Daoy (cell line): ENCODE measurements around the gene DDIAS. TPM values are rescaled to one million over a fixed set of nuclear protein-coding genes. Genes with fewer than 3 reads are reported as not detected.
"Not testable (repeated sequence)": the region's sequence is repeated elsewhere in the genome, so short reads cannot be mapped to it uniquely, and the experiment has no call there.

Experiments
- DNase-seq: peaks from one replicate; pipeline ENCODE4 v3.0.0-alpha.2; 2015; ENCODE audit warnings: low read depth
- total RNA-seq: library from RNA; depleted of rRNA; stranded (reverse); fragments of >200 nt; shearing (Covaris generic); gene quantifications from 2 replicates; pipeline ENCODE4 v1.2.3, GENCODE V29; 2014; rRNA removed

Gene DDIAS
- total RNA-seq, 1 experiment from 2014 or later: 18.2 TPM

- not testable (repeated sequence) for DNase-seq
Observed at GRCh38 chr11:82971519-82971946, 70.0 kb downstream of the DDIAS start.

- DNase-seq: no peak
Observed at GRCh38 chr11:82972103-82972502, 70.6 kb downstream of the DDIAS start.

GRCh38 chr11:82974135-82974534 is 72.6 kb downstream of the DDIAS start:
- DNase-seq: no peak

- no peak for DNase-seq
Observed at GRCh38 chr11:82974851-82975250, 73.3 kb downstream of the DDIAS start.

- no peak for DNase-seq
Observed at GRCh38 chr11:82975882-82976281, 74.3 kb downstream of the DDIAS start.

- DNase-seq: no peak
Observed at GRCh38 chr11:82976786-82977185, 75.2 kb downstream of the DDIAS start.

- peak; percentile 58 for DNase-seq
Observed at GRCh38 chr11:82978422-82979099, 77.0 kb downstream of the DDIAS start.

- no peak for DNase-seq
Observed at GRCh38 chr11:82979824-82980223, 78.3 kb downstream of the DDIAS start.

- peak; percentile 60 for DNase-seq
Observed at GRCh38 chr11:82980292-82980691, 78.8 kb downstream of the DDIAS start.

- no peak for DNase-seq
Observed at GRCh38 chr11:82980947-82981346, 79.4 kb downstream of the DDIAS start.

- no peak for DNase-seq
Observed at GRCh38 chr11:82981852-82982251, 80.3 kb downstream of the DDIAS start.

Other genes with a start within 250 kb of the DDIAS start
- gene FAM181B, start 167.9 kb upstream of the DDIAS start, total RNA-seq: 0.23 TPM in 1 of 2 replicates, not detected in the other
- gene PRCP, start 1.3 kb upstream of the DDIAS start, total RNA-seq: 13.5 and 25.4 TPM in 2 replicates
- gene RAB30, start 170.2 kb downstream of the DDIAS start, total RNA-seq: 10.3 and 11.9 TPM in 2 replicates